H9 (cell line): Measurements from ENCODE around the gene MARK2. TPM values are rescaled to one million over a fixed set of nuclear protein-coding genes. Genes with fewer than 3 reads are reported as not detected.

Experiments
- DNase-seq: peaks from one replicate; pipeline ENCODE4 v3.0.0-alpha.2; 2017
- H2AFZ ChIP-seq: one replicate; pipeline ENCODE4 v1.6.1; 2013; ENCODE audit warnings: mild to moderate bottlenecking, low read length, control low read depth, moderate library complexity
- H2AK5ac ChIP-seq: 2 replicates; pipeline ENCODE4 v1.6.1; 2013; ENCODE audit warnings: low read length, control low read depth, mixed read lengths; ENCODE audit not compliant: insufficient read length
- H2BK120ac ChIP-seq: one replicate; pipeline ENCODE4 v1.6.1; 2013; ENCODE audit warnings: low read depth, mild to moderate bottlenecking, low read length, control low read depth, inconsistent platforms; ENCODE audit not compliant: poor library complexity, severe bottlenecking
- H2BK12ac ChIP-seq: 2 replicates; pipeline ENCODE4 v1.6.1; 2013; ENCODE audit warnings: low read length, control low read depth, mixed read lengths, low read depth; ENCODE audit not compliant: insufficient read length
- H2BK15ac ChIP-seq: 2 replicates; pipeline ENCODE4 v1.6.1; 2013; ENCODE audit warnings: low read depth, low read length, control low read depth
- H2BK20ac ChIP-seq: one replicate; pipeline ENCODE4 v1.6.1; 2013; ENCODE audit warnings: low read depth, mild to moderate bottlenecking, low read length, control low read depth, inconsistent platforms; ENCODE audit not compliant: poor library complexity, severe bottlenecking
- H2BK5ac ChIP-seq: 2 replicates; pipeline ENCODE4 v1.6.1; 2013; ENCODE audit warnings: low read length, control low read depth, mixed read lengths; ENCODE audit not compliant: insufficient read length
- H3K14ac ChIP-seq: 2 replicates; pipeline ENCODE4 v1.6.1; 2013; ENCODE audit warnings: low read length, control low read depth; ENCODE audit not compliant: insufficient read depth
- H3K18ac ChIP-seq: 2 replicates; pipeline ENCODE4 v1.6.1; 2013; ENCODE audit warnings: low read depth, mild to moderate bottlenecking, mixed read lengths, low read length, control low read depth; ENCODE audit not compliant: insufficient read length
- H3K23ac ChIP-seq: 2 replicates; pipeline ENCODE4 v1.6.1; 2013; ENCODE audit warnings: low read length, control low read depth, mixed read lengths, low read depth; ENCODE audit not compliant: insufficient read length
- H3K23me2 ChIP-seq: 2 replicates; pipeline ENCODE4 v1.6.1; 2013; ENCODE audit warnings: low read depth, mild to moderate bottlenecking, mixed read lengths, low read length, control low read depth; ENCODE audit not compliant: insufficient read length, poor library complexity, severe bottlenecking
- H3K27ac ChIP-seq: 2 replicates; pipeline ENCODE4 v1.5.1; 2013; ENCODE audit warnings: low read length, control low read depth, mixed read lengths, low read depth; ENCODE audit not compliant: insufficient read length
- H3K27me3 ChIP-seq: 2 replicates; pipeline ENCODE4 v1.6.1; 2013; ENCODE audit warnings: low read length, control low read depth, inconsistent platforms; ENCODE audit not compliant: insufficient read depth
- H3K4ac ChIP-seq: 2 replicates; pipeline ENCODE4 v1.6.1; 2013; ENCODE audit warnings: low read depth, mild to moderate bottlenecking, control low read depth, inconsistent platforms, low read length, moderate library complexity
- H3K4me1 ChIP-seq: 2 replicates; pipeline ENCODE4 v1.6.1; 2013; ENCODE audit warnings: low read length, control low read depth, inconsistent platforms; ENCODE audit not compliant: insufficient read depth
- H3K4me2 ChIP-seq: 2 replicates; pipeline ENCODE4 v1.6.1; 2013; ENCODE audit warnings: low read length, control low read depth, mixed read lengths; ENCODE audit not compliant: insufficient read length, insufficient read depth
- H3K56ac ChIP-seq: 2 replicates; pipeline ENCODE4 v1.6.1; 2013; ENCODE audit warnings: low read depth, mild to moderate bottlenecking, mixed read lengths, low read length, control low read depth; ENCODE audit not compliant: insufficient read length
- H3K79me1 ChIP-seq: 2 replicates; pipeline ENCODE4 v1.6.1; 2013; ENCODE audit warnings: low read depth, mild to moderate bottlenecking, moderate library complexity, low read length, control low read depth, inconsistent platforms; ENCODE audit not compliant: insufficient read depth, poor library complexity, severe bottlenecking
- H3K79me2 ChIP-seq: 2 replicates; pipeline ENCODE4 v1.6.1; 2013; ENCODE audit warnings: low read length, control low read depth, inconsistent platforms; ENCODE audit not compliant: insufficient read depth
- H3K9ac ChIP-seq: 2 replicates; pipeline ENCODE4 v1.6.1; 2013; ENCODE audit warnings: low read length, control low read depth, mixed read lengths; ENCODE audit not compliant: insufficient read length; ENCODE audit errors: extremely low read depth
- H3K9me3 ChIP-seq: one replicate; pipeline ENCODE4 v1.6.1; 2013; ENCODE audit warnings: low read depth, low read length, inconsistent platforms; ENCODE audit not compliant: control insufficient read depth
- H3T11ph ChIP-seq: one replicate; pipeline ENCODE4 v1.6.1; 2013; ENCODE audit warnings: mild to moderate bottlenecking, low read length, control low read depth, inconsistent platforms
- H4K20me1 ChIP-seq: one replicate; pipeline ENCODE4 v1.6.1; 2013; ENCODE audit not compliant: control insufficient read depth, insufficient read length, insufficient read depth
- H4K5ac ChIP-seq: 2 replicates; pipeline ENCODE4 v1.6.1; 2013; ENCODE audit warnings: low read depth, mild to moderate bottlenecking, mixed read lengths, low read length, control low read depth; ENCODE audit not compliant: insufficient read length
- H4K8ac ChIP-seq: replicated peaks from 2 replicates; pipeline ENCODE4 v1.6.1; 2013; ENCODE audit warnings: low read length, control low read depth, mixed read lengths, low read depth; ENCODE audit not compliant: insufficient read length
- H4K91ac ChIP-seq: 2 replicates; pipeline ENCODE4 v1.6.1; 2013; ENCODE audit warnings: low read depth, mild to moderate bottlenecking, moderate library complexity, mixed read lengths, low read length, control low read depth; ENCODE audit not compliant: insufficient read length
- H3K27ac Mint-ChIP-seq, 3 experiments: 2 replicates in 2 of 3; 3 replicates in 1 of 3; pipeline ENCODE4 v1.8.0; 2020 to 2021; ENCODE audit warnings: mixed read lengths in 3 of 3, mild to moderate bottlenecking in 1 of 3, moderate library complexity in 1 of 3
- H3K27me3 Mint-ChIP-seq: 2 replicates; pipeline ENCODE4 v1.8.0; 2021; ENCODE audit warnings: low read depth, mild to moderate bottlenecking, moderate library complexity, mixed read lengths
- H3K36me3 Mint-ChIP-seq, 3 experiments: 2 replicates in 2 of 3; 3 replicates in 1 of 3; pipeline ENCODE4 v1.8.0; 2020 to 2021; ENCODE audit warnings: low read depth in 3 of 3, mixed read lengths in 3 of 3; ENCODE audit not compliant: insufficient read depth in 1 of 3
- H3K4me1 Mint-ChIP-seq, 2 experiments: 2 replicates each; pipeline ENCODE4 v1.8.0; 2020; ENCODE audit warnings: mixed read lengths in 2 of 2
- H3K4me3 Mint-ChIP-seq, 2 experiments: 2 replicates in 1 of 2; 3 replicates in 1 of 2; pipeline ENCODE4 v1.8.0; 2020 to 2021; ENCODE audit warnings: mild to moderate bottlenecking in 2 of 2, mixed read lengths in 2 of 2, moderate library complexity in 1 of 2
- H3K9me3 Mint-ChIP-seq, 2 experiments: 2 replicates in 1 of 2; 3 replicates in 1 of 2; pipeline ENCODE4 v1.8.0; 2020; ENCODE audit warnings: mild to moderate bottlenecking in 2 of 2, mixed read lengths in 2 of 2, moderate library complexity in 1 of 2
- CTCF ChIP-seq: fragments of 200-600 bp; sonication (generic); conservative IDR thresholded peaks from 3 replicates; pipeline ENCODE4 v1.8.0; 2021; ENCODE audit warnings: antibody characterized with exemption, mild to moderate bottlenecking
- WGBS: extraction: QIAGEN DNeasy Blood & Tissue Kit; methylation state at CpG from one replicate; pipeline ENCODE4 v1.1.7; 2013; ENCODE audit warnings: missing lambda C conversion rate, low lambda C conversion rate, mixed read lengths; ENCODE audit not compliant: insufficient read length; ENCODE audit errors: extremely low coverage; 5-methylcytosine and 5-hydroxymethylcytosine counted together
- total RNA-seq: library from RNA; stranded (reverse); gene quantifications from 2 replicates; pipeline ENCODE4 v1.2.1, GENCODE V29; 2021

Gene MARK2
- total RNA-seq, 1 experiment from 2014 or later = 45.7 TPM

- Histone ChIP-seq H3K27ac (no peak overlapping the region), H3K14ac (no peak overlapping the region), H4K91ac (no peak overlapping the region), H3K4me2 (no peak overlapping the region), H3K23ac (no peak overlapping the region), H3K79me1 (peaks cover 9% of the 10 kb centered on the region), H2BK120ac (no peak overlapping the region), H3K56ac (no peak overlapping the region), H2AFZ (no peak overlapping the region), H3K79me2 (peaks cover 43% of the 10 kb centered on the region; the same call in 1 of the 2 replicates), H3K9me3 (no peaks in the 10 kb centered on the region), H3K4me1 (peaks cover 23% of the 10 kb centered on the region), H3K18ac (no peak overlapping the region), H3K4ac (no peak overlapping the region), H2AK5ac (no peak overlapping the region), H4K8ac (no peak overlapping the region), H3K9ac (no peak overlapping the region), H2BK5ac (no peak overlapping the region), H3K23me2 (peaks cover 3% of the 10 kb centered on the region), H2BK15ac (no peak overlapping the region), H3T11ph (no peak overlapping the region), H4K5ac (no peak overlapping the region), H3K27me3 (no peaks in the 10 kb centered on the region), H2BK20ac (no peak overlapping the region), H2BK12ac (no peak overlapping the region), H4K20me1 (peaks cover 4% of the 10 kb centered on the region)
- Mint-ChIP-seq H3K27me3 (no peaks in the 10 kb centered on the region; the same call in 1 of the 2 replicates), H3K4me1 (peaks cover 63 to 76% of the 10 kb centered on the region in 2 experiments), H3K27ac (peak overlapping the region; percentile 53 to 91 (median 68); a peak in 3 of 7 replicates), H3K4me3 (no peak overlapping the region), H3K9me3 (no peaks in the 10 kb centered on the region), H3K36me3 (peaks cover 3 to 31% (median 21%) of the 10 kb centered on the region in 3 experiments)
- WGBS = no CpG with 5 or more reads among the region's 2 CpGs
- no peak for TF ChIP-seq CTCF
- DNase-seq = no peak
These were observed 6.4 kb downstream of the MARK2 start for GRCh38 chr11:63845303-63845702.
